ENCODE data around the gene RBM38. TPM values are rescaled to one million over a fixed set of nuclear protein-coding genes. Genes with fewer than 3 reads are reported as not detected.

The RBM38 gene
- total and polyA plus RNA-seq, 9 of the 15 experiments (the other 6 are each of a cell fraction or from before 2014, with no cell fraction given): 0.28 to 82.4 (median 33.2) TPM

DNA sequence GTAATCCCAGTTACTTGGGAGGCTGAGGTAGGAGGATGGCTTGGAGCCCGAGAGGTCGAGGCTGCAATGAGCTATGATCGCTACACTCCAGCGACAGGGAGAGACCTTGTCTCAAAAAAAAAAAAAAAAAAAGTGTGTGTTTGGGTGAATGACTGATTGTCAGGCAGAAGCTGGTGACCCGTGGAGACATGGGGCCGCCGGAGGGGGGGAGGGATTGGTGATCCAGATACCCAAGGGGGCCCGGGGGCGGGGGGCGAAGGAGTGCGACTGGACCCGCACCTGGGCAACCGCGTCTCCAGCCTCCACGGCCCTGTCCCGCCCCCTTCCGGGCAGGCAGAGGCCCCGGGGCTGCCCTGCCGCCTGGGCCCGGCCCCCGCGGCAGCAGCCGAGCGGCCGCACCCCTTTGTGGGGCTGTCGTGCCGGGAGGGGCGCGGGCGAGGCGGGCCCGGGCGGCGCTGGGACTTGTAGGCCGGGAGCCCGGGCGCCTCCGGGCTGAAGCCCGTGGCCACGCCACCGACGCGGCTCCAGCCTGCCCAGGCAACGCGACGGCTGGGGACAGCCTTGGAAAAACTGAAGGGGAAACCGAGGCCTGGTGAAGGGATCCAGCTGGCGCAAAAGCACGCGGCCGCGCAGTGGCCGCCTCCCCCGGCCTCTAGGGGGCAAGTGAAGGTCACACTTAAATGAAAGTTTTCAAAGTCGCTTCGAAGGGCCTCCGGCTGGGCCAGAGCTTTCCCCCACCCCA, 2.1 kb upstream of the RBM38 start (continued):
- peak in 1 of 2 experiments; percentile 40; a peak in 2 of 4 replicates for TF ChIP-seq RAD21 (CRISPR knock-in tag; conservative IDR thresholded peaks at IDR 0.05 in 1 of 2, IDR thresholded peaks at IDR 0.05 in 1 of 2)
- TF ChIP-seq ATF6 (CRISPR knock-in tag; IDR thresholded peaks at IDR 0.05): no peak
- 0 out of 4 replicates have a peak, but pooled peaks of 1 of the 2 experiments have one; percentile 11 for TF ChIP-seq ETV6 (IDR thresholded peaks at IDR 0.05; ENCODE audit: borderline replicate concordance in 1 of 2, low read depth in 2 of 2, low read length in 1 of 2)
- TF ChIP-seq ETV6 (CRISPR knock-in tag; IDR thresholded peaks at IDR 0.05; ENCODE audit: borderline replicate concordance): no peak
- no peak for TF ChIP-seq HNRNPH1 (optimal IDR thresholded peaks at IDR 0.05; ENCODE audit: low read depth, low read length)
- TF ChIP-seq THRAP3 (IDR thresholded peaks at IDR 0.05; ENCODE audit: borderline replicate concordance): no peak
- TF ChIP-seq ESRRA (IDR thresholded peaks at IDR 0.05; ENCODE audit: borderline replicate concordance, low read depth): peak; percentile 98
- no peak for TF ChIP-seq DIDO1 (tag; IDR thresholded peaks at IDR 0.05; ENCODE audit: low read depth)
- TF ChIP-seq ZNF589 (CRISPR knock-in tag; IDR thresholded peaks at IDR 0.05; ENCODE audit: low read depth): no peak; the same call in 1 of the 2 replicates
- TF ChIP-seq, protein P1, sequence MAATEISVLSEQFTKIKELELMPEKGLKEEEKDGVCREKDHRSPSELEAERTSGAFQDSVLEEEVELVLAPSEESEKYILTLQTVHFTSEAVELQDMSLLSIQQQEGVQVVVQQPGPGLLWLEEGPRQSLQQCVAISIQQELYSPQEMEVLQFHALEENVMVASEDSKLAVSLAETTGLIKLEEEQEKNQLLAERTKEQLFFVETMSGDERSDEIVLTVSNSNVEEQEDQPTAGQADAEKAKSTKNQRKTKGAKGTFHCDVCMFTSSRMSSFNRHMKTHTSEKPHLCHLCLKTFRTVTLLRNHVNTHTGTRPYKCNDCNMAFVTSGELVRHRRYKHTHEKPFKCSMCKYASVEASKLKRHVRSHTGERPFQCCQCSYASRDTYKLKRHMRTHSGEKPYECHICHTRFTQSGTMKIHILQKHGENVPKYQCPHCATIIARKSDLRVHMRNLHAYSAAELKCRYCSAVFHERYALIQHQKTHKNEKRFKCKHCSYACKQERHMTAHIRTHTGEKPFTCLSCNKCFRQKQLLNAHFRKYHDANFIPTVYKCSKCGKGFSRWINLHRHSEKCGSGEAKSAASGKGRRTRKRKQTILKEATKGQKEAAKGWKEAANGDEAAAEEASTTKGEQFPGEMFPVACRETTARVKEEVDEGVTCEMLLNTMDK (IDR thresholded peaks at IDR 0.05; ENCODE audit: borderline replicate concordance, insufficient read depth, low read depth, low read length, poor library complexity, severe bottlenecking): peak; percentile 65
- TF ChIP-seq, protein P2, sequence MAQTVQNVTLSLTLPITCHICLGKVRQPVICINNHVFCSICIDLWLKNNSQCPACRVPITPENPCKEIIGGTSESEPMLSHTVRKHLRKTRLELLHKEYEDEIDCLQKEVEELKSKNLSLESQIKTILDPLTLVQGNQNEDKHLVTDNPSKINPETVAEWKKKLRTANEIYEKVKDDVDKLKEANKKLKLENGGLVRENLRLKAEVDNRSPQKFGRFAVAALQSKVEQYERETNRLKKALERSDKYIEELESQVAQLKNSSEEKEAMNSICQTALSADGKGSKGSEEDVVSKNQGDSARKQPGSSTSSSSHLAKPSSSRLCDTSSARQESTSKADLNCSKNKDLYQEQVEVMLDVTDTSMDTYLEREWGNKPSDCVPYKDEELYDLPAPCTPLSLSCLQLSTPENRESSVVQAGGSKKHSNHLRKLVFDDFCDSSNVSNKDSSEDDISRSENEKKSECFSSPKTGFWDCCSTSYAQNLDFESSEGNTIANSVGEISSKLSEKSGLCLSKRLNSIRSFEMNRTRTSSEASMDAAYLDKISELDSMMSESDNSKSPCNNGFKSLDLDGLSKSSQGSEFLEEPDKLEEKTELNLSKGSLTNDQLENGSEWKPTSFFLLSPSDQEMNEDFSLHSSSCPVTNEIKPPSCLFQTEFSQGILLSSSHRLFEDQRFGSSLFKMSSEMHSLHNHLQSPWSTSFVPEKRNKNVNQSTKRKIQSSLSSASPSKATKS (CRISPR knock-in tag; IDR thresholded peaks at IDR 0.05): no peak
- TF ChIP-seq CBFA2T2 (conservative IDR thresholded peaks at IDR 0.05): no peak
- no peak for TF ChIP-seq NFIX (CRISPR knock-in tag; IDR thresholded peaks at IDR 0.05; ENCODE audit: low read depth)
- no peak for TF ChIP-seq ZNF75A (CRISPR knock-in tag; IDR thresholded peaks at IDR 0.05)
- TF ChIP-seq ZHX1 (conservative IDR thresholded peaks at IDR 0.05; ENCODE audit: low read length): no peak
- no peak for TF ChIP-seq RBM15 (IDR thresholded peaks at IDR 0.05; ENCODE audit: insufficient read depth, low read length)
- TF ChIP-seq ZNF79 (CRISPR knock-in tag; IDR thresholded peaks at IDR 0.05; ENCODE audit: low read depth): no peak
